Globus pallidus (tissue), 1 donor: ENCODE measurements around the gene TMEM204.
A peak's percentile ranks its signal among the peaks of the same experiment; 100 is the strongest.

Experiments used
- DNase-seq: peaks from one replicate; pipeline ENCODE4 v3.0.0-alpha.2; 2015; ENCODE audit warnings: low spot score

Gene TMEM204

DNA sequence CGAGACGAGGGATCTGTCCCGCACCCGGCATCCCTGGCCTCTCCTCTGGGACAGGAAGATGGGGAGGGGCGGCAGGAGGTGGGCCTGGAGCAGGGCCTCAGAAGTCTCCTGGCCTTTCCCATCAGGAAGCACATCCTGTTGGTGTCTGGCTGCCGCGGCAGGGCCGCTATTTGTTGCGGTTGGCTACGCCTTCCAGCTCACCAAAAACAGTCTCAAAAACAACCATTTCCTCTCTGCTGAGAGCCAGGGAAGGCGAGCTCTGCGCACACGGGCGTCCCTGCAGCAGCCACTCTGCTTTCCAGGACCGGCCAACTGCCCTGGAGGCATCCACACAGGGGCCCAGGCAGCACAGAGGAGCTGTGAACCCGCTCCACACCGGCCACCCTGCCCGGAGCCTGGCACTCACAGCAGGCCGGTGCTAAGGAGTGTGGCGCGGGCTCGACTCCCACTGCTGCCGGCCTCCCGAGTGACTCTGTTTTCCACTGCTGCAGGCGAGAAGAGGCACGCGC, at the start of gene TMEM204:
TSS of gene TMEM204 (plus strand) at position 224 of the 509 bp plus-strand sequence. CDS start 610 bp downstream, outside the sequence.
- DNase-seq: no peak

DNA sequence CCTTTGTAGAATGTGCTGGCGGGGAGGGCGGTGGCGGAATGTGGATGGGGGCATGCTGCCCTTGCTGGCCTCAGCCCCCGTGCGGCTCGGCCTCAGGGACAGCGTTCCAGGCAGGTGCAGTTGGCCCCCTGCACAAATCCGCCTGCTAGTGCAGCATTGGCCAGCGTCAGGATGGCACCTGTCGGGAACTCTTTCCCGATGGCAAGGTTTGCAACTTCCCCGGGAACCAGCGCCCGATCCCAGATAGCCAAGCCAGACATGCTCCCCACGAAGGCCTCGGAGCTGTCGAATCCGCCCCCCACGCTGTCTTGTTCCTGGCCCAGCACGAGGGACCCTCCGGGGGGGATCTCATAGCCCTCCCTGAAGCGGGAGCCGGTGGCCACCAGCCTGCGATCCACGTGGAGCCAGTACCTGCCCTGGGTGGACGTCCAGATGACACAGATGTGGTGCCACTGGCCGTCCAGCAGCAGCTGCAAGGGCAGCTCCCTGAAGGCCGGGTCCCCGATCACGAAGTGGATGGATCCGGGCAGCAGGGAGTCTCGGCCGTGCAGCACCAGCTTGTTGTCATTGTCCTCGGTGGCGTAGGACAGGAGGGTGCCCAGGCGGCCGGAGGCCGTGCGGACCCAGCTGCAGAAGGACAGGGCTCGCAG, 47.5 kb upstream of the TMEM204 start:
- DNase-seq: no peak

DNA sequence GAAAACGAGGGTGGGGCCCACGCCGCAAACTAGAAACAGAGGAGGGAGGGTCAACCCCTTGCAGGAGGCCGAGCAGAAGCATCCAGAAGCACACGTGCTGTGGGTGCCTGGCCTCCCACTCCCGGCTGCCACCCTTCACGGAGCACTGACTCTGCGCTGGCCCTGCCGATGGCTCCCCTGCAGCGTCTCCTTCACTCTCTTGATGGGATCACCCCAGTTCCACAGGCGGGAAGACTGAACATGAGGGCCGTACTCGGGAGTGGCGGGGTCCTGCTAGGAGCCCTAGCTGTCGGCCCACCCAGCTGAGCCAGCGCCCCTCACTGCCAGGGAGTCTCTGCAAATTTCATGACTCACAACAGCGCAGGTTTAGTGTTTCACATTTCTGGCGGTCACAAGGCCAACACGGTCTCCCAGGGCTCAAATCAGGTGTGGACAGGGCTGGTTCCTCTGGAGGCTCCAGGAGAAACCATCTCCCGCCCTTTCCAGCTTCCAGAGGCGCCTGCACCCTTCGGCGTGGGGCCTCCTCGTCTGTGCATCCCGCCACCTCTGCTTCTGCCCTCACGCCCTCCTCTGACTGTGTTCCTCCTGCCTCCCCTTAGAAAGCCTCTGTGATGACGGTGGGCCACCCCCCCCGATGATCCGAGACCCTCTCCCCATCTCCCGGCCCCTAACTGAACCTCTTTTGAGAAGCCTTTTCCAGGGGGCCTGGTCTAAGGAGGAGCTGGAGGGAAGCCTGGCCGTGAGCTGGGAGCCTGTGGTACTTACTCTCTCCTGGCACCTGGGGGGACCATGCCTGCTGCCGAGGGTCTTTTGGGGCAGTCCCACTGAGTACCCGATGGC, 46.7 kb upstream of the TMEM204 start:
- DNase-seq: no peak

DNA sequence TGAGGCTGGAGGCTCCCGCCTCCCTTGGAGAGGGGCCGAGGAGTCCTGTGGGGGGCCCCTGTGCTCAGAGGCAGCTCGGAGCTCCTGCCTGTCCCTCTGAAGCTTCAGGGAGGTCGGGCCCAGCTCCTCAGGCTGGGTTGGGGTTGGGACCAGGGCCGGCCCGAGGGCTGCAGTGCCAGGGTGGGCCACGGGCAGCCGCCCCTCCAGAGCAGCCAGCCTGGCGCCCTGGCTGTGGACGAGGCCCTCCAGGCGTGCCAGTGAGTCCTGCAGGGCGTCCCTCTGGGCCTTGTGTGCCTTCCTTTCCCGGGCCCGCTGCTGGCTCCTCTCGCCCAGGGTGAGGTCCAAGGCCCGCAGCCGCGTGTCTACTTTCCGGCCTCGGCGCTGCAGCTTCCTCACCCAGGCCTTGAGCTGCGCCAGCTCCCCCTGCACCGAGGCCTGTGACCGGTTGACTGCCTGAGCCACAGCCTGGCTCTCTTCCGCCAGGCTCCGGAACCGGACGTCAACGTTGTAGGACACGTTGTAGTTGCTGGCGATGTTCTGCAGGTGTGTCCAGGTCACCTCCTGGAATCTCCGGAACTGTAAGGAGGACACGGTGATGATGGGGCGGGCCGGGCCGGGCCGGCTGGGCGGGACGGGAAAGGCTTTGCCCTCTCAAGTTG, 45.9 kb upstream of the TMEM204 start:
- no peak for DNase-seq

DNA sequence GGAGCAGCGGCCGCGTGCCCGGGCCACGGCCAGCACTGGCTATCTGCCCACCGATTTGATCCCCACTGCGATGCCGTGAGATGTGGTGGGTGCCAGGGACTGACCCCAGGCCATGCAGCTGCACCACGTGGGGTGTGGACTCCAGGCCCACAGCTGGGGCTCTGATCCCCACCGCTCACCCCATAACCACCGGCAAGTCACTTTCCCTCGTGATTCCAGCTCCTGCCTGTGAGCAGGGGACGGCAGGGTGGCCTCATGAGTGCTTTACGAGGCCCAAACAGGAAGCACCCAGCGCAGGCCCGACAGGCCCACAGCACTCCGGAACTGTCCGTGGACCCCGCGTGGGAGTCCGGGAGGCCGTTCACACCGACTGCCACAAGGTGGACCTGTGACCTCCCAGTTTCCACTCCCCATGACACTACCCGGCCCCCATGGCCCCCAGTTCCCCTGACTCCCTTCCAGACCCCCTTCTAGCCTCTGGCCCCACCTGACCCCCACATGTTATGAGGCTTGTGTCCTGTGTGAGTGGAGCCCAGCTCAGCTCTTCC, 45.3 kb upstream of the TMEM204 start:
- no peak for DNase-seq

DNA sequence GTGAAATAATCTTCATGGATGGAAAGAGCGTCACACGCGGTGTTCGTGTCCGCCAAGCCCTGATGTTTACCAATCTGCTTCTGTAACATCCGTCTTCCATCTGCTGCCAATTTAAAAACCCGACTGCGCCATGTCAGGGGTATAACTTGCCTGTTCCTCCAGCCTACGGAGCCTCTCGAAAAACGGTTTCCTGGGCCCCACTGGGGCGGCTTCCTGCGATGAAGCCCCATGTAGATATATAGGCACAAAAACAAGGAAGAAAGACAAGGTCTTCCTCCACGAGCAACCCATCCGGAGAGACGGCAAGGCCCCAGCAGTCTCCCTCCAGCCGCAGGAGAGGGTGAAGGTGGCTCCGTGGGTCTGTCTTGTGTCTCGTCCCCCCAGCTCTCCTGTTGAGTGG, 44.8 kb upstream of the TMEM204 start, which contains the start of gene PTX4:
TSS of gene PTX4 (minus strand) at position 326 of the 400 bp plus-strand sequence. CDS start at position 291, 35 bp downstream.
- DNase-seq: no peak

DNA sequence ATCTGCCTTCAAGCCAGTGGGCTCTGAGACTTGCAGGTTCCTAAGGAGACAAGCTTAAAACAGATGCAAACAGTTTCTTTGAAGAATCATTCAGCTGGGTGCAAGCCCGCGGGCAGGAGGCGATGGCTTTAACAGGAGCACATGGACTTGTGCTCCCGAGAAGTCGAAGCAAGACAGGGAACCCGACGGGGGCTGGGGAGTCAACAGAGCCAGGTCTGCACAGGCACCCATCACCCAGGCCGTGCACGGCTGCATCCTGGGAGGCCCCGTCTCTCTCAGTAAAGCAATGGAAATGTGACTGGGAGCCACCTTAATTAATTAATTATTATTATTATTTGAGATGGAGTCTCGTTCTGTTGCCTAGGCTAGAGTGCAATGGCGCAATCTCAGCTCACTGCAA, 44.4 kb upstream of the TMEM204 start:
- no peak for DNase-seq

DNA sequence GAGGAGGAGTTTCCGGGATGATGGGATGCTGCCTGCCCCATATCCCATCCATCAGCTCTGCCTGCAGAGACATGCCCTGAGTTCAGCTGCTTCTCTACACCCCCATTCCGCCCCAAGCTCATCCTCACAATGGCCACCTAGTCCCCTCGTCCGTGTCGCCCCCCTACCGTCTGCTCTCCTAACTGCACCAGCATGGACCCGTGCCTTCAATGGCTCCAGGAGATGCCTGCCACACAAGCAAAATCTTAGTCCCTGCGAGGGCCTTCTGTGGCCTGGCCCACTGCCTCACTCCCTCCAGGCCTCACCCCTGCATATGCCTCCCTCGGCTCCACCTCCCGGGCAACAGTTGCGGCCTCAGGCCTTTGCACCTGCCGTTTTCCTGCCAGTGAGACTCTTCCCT, 42.1 kb upstream of the TMEM204 start:
- no peak for DNase-seq

DNA sequence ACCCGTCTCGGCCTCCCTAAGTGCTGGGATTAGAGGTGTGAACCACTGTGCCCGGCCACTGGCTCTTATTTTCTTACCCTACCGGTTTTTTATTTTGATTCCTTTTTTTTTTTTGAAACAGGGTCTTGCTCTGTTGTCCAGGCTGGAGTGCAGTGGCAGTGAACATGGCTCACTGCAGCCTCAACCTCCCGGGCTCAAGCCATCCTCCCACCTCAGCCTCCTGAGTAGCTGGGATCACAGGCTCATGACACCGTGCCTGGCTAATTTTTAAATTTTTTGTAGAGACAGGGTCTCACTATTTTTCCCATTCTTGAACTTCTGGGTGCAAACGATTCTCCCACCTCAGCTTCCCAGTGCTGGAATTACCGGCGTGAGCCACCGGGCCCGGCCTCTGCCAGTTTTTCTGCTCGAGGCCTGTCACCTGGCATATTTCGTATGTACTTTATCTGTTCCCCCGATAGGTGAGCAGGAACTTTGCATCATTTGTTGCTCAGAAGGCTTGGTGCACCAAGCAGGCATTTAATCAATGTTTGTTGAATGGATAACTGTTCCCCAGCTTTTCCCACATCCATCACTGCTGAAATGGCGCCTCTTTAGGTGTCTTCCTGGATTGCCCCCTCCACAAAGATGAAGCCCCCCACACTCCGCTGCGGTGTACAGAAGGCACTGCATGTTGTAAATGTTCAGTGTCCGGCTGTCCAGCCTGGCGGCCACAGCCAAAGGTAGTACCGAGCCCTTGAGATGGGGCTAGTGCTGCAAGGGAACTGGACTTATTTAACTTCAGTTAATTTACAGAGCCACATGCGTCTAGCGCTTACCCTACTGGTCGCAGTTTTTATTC, 41.2 kb upstream of the TMEM204 start:
- no peak for DNase-seq

DNA sequence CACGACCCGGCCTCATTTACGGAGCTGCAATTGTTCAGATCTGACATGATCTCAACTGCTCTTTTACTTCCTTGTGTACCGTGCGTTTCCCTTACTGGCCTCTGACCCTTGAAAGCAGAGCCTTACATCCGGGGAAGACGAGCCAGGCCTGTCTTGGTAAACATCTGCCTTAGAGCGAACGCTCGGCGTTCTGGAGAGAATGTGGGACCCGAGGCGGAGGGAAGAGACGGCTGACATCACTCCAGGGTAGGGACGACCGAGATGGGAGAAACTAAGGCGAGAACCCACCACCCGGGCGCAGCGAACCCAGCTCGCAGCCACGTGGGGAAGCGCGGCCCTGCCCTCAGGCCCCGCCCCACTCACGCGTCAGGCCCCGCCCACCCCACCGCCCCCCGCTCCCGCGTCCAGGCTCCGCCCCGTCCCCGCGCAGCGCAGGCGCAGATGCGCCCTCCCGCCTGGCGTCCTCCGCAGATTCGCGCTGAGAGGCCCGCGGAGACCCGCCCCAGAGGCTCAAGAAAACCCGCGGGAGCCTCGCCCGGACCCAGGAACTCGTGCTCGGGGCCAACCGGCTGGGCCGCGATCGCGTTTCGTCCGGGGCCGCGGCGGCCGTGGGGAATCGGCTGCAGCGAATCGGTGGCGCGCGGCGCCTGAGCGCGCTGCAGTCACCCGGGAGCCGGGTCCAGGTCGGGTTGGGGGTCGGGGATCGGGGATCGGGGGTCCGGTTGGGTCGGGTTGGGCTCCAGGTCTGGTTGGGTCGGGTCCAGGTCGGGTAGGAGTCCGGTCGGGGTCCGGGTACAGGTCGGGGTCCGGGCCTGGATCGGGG, 40.3 kb upstream of the TMEM204 start, which contains the start of gene TELO2:
TSS of gene TELO2 (plus strand) at position 438 of the 823 bp plus-strand sequence. CDS start 922 bp downstream, outside the sequence.
- peak; percentile 80 for DNase-seq

DNA sequence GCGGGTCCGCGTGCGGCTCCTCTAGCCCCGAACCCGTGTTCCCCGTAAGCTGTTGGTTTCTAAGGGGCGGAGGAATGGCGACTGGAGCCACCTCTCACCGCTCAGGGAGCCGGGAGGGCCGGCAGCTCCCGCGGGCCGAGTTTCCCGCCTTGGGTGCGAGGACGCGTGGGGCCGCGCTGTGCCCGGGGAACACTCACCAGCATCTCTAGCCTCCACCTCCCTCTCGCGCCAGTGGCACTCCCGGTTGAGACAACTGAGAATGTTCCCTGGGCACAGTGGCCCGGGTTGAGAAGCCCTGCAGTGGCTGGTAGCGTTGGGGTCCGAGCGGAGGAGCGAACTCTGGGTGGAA, 39.7 kb upstream of the TMEM204 start:
- no peak for DNase-seq

DNA sequence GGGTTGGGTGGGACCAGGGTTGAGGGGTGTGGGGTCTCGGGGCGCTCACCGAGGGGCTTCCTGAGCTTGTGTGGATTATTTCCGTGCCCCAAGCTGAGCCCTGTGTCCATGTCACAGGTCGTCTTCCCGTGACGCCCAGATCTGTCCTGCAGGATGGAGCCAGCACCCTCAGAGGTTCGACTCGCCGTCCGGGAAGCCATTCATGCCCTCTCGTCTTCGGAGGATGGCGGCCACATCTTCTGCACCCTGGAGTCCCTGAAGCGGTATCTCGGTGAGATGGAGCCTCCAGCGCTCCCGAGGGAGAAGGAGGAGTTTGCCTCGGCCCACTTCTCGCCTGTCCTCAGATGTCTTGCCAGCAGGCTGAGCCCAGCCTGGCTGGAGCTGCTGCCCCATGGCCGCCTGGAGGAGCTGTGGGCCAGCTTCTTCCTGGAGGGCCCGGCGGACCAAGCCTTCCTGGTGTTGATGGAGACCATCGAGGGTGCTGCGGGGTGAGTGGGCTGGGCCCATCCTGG, 39.3 kb upstream of the TMEM204 start:
- no peak for DNase-seq

DNA sequence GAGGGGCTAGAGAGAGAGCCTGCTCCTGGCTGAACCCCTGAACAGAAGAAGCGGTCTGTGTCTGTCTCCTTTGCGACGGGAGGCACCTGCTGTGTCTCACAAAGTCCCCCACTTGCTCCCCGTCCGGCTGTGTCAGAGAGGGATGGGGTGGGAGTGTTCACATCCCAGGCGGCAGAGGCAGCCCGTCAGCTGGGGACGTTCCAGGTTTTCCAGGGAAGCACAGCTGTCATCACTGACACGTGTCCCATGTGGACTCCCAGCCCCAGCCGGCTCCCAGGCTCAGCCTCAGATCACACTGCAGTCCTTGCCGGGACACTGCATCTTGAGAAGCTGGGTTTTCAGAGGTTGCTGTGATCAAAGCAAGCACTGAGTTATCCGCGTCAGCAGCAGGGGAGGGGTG, 38.8 kb upstream of the TMEM204 start:
- DNase-seq: no peak

DNA sequence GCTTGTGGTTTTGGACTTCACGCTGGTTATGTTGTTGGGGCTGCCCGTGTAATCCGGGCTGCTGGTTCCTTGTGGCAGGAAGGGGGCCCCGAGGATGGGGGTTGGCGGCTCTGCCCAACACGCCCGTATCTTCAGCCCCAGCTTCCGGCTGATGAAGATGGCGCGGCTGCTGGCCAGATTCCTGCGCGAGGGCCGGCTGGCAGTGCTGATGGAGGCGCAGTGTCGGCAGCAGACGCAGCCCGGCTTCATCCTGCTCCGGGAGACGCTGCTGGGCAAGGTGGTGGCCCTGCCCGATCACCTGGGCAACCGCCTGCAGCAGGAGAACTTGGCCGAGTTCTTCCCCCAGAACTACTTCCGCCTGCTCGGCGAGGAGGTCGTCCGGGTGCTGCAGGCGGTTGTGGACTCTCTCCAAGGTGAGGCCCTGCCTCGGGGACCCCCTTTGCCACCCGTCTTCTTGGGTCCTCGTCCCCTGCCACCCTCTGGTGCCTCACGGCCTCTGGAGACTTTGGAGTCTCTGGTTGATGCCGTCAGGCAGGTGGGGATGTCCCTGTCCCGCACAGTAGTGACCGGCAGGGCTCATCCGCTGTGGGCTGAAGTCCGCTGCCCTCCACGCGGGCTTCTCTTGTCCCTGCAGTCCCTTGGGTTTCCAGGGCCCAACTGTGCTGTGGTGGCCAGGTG, 38.1 kb upstream of the TMEM204 start:
- DNase-seq: no peak

DNA sequence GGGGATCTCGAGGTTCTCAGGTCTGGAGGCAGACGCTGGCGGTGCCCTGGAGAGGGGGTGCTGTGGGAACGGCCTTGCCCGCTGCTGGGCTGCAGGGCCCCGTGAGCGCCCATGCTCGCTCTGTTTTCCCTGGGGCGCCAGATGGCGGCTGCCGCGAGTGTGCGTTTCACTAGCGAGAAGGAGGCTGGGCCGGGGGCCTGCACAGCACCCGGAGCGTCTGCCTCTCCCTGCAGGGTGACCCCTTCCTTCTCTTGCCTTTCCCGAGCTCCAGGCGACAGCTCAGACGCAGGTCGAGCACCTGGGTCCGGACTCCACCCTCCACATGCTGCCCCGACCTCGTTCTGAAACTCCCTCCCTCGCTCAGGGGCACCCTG, 37.6 kb upstream of the TMEM204 start:
- no peak for DNase-seq

DNA sequence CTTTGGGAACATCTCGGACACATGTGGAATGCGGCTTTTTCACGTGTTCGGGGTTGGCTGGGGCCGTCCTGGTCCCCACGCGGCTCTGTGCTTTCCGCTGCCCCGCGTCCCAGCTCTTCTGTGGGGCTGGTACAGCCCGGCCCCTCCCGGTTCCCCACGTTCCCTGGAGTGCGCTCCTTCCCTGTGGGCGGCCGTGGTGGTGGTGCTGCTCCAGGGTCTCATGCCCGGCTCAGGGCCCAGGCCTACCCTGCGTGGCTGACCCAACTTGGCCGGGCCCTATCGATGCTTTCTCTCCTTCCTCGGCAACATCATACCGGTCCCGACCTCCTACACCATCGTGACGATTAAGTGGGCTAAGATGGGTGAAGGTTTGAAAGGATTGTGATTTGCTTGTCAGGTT, 37.0 kb upstream of the TMEM204 start:
- no peak for DNase-seq

DNA sequence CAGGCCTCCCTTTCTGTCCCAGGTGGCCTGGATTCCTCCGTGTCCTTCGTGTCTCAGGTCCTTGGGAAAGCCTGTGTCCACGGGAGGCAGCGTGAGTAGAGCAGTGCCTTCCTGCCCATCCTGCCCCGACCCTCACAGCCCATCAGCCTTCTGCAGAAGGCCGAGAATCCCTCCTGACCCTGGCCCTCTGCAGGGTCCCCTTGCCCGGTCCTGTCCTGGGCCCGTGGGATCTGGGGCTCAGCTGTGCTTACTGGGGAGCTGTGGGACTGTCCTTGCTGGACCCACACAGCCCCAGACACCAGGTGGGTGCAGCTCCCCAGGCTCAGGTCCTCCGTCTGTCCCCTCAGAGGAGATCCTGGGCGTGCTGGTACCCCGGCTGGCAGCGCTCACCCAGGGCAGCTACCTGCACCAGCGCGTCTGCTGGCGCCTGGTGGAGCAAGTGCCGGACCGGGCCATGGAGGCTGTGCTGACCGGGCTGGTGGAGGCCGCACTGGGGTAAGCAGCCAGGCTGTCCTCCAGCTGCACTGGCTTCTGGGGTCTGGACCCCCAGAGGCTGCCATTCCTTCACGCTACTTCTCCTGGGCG, 36.4 kb upstream of the TMEM204 start:
- no peak for DNase-seq

DNA sequence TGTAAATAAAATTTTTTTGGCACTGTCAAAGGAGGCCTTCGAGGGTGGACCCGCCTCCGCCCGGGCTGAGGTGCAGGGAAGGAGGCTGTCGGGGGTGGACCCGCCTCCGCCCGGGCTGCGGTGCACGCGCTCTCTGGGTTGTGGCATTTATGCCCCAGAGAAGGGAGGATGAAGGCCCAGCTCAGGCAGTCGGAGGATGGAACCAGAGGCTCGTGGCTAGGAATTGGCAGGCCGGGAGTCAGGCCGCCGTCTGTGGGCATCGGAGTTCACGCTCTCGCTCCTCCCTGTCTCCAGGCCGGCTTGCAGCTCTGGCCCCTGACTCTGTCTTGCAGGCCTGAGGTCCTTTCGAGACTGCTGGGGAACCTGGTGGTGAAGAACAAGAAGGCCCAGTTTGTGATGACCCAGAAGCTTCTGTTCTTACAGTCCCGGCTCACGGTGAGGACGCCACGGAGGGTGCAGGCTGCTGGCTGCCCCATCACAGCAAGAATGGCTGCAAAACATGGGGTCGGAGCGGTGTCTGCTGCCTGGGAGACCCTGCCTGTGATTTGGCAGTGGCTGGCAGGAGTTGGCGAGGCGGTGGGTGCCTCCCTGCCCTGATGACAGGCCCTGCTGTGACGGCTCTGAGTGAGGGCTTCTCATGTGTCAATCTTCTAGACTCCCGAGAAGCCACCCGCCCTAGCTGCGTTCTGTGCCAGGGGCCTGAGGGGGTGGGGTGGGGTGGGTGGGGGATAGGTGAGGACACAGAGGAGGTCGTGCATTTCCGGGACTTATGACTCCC, 34.4 kb upstream of the TMEM204 start:
- no peak for DNase-seq
